Measurements from ENCODE around the gene FES.
A peak's percentile ranks its signal among the peaks of the same experiment; 100 is the strongest.

Gene FES

DNA sequence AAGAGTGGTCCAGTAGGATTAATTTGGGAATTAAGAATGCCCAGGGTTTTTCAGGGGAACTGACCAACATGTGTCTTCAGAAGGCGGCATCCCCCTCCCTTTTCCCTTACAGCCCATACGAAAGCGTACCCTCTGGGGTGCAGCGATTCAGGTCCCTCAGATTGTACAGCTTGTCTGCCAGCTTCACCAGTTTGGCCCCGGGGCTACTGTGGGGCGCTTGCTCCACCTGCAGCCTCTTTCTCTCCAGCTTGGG is 47.2 kb downstream of the FES start:
- DNase-seq (ENCODE audit: low spot score) = no peak

DNA sequence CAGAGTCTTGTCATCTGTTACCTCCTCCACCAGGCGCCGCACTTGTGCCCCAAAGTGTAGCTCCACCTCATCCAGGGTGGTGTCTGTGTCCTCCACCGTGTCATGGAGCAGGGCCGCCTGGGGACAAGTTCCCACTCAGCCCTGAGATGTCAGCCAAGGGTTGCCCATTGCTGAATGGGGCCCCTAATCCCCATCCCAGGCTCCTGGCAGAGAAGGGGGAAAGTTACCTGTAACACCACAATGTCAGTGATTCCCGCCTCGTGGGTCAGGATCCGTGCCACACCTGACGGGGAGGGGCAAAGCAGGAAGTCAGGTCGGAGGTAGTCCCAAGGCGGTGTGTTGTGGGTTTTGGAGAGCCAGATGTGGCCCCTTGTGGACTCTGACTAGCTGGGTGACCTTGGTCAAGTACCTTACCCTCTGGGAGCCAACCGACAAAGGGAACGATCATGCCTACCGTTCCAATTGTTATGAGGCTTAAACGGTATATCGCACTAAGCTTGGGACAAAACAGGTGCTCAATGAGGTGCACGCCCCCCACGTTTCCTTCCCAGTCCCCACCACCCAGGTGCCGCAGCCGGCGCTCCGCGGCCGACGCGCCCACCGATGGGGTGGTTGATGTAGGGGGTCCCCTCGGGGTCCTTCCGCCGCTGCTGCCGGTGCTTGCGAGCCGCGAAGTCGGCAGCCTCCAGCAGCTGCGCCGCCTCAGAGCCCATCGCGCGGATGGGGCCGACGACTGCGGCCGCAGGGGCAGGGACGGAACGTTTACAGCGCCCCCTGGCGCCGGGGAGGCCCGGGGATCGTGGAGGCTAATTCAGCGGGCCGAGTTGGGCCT is 47.7 kb downstream of the FES start, which contains the start of gene HDDC3:
Gene HDDC3, minus strand, starts transcription at position 722 of the 832 bp plus-strand sequence. Its CDS starts 9 bp downstream, at position 713.
- DNase-seq (ENCODE audit: low spot score) = peak; percentile 95

DNA sequence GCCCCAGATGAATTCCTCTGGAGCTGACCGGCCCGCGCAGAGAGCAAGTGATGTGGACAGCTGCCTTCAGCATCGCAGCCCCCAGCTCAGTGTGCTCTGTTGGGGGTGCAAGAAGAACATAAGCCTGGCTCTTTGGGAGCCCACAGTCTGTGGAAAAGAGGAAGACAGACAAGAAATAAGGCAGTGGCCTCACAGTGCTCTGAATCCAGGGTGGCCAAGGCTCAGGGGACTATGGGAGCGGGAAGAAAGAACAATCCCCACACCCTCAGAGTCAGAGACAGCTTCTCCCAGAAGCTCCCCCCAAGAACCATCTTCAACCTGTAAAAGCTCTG is 48.3 kb downstream of the FES start:
- DNase-seq (ENCODE audit: low spot score) = no peak

DNA sequence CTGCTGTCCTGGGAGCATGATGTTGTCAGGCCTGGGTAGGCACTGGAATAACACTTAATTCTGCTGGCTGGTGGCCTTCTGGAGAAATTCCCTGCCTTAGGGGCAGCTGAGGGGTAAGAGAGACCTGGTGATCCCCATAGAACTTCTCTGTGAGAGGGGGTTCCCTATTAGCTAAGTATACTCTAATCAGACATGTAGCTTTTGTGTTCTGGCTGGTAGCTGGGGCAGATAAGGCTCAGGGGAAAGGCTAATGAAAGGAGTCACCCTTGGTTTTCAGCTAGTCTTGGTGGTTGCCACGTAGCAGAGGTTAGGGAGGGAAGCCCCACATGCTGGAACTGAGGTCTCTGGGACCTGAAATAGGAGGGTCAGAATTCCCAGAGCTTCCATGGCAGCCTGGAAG is 49.0 kb downstream of the FES start:
- DNase-seq (ENCODE audit: low spot score) = peak; percentile 57

DNA sequence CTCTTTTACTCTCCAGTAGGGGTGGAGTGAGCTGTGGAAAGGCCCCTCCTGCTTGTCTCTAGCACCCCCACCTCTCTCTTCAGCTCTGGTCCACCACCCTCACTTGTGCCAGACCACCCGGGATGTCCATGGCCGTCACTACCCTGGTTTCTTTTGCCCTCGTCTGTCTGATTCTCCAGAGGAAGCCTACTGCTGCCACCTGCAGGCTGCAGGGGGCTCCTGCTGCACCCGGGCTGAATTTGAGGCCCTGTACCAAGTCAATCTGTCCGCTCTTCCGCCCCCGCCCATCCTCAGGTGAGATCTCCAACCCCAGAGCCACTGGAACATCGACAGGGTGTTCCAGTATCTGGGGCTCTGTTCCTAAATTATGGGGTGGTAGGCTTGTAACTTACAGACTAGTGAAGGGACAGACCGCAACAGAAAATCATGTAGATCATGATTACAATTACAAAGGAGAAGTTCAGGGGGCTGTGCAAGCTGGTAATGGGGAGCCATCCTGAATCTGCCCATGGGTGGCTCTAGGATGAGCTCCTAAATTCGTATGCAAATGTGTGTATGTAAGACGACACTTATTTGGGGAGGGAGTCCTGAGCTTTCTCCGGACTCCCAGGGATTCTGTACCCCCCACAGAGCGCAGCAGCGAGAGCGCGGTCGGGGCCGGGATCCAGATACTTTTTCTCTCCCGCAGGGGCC is 50.1 kb downstream of the FES start:
- peak; percentile 91 for DNase-seq (ENCODE audit: low spot score)

DNA sequence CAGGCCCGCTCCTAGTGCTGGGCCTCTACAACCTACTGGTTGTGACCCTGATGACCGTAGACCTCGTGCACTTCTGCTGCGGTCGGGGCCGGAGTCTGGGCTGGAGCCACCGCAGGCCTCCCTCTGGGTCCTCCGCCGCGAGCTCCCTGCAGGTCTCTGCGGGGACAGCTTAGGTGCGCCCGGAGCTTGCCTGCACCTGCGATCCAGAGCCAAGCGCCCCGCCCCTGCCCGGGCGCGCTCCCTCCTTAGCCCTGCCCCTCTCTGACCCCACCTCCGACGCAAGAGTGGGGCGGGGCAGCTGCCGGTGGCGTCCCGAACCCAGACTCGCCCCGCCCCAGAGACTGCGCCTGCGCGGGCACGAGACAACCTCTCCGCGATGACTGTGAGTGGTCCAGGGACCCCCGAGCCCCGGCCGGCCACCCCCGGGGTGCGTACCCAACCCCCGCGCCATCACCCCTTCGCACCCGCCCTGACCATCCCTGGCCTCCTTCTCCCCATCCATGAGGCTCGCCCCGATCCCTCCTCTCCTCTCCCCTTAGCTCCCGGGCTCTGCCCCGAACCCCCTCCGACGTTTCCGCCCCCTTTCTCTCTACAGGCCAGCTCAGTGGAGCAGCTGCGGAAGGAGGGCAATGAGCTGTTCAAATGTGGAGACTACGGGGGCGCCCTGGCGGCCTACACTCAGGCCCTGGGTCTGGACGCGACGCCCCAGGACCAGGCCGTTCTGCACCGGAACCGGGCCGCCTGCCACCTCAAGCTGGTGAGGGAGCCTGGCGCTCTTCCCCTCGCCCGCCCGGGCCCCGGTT is 50.8 kb downstream of the FES start, which contains the start of gene UNC45A:
Gene UNC45A, plus strand, starts transcription at position 337 of the 803 bp plus-strand sequence. Its CDS starts 40 bp downstream, at position 377.
- DNase-seq (ENCODE audit: low spot score) = peak; percentile 97

DNA sequence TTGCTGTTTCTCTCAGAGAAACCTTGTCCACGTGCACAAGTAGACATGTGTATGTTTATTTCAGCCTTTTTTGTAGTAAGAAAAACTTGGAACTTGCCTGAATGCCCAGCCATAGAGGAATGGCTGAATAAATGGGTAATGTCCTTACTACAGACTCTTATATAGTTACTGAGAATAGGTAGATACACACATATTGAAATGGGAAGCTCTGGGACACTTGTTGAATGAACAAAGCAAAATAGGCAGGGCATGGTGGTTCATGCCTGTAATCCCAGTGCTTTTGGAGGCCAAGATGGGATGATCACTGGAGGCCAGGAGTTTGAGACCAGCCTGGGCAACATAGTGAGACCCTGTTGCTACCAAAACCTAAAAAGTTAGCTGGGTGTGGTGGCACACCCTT is 52.5 kb downstream of the FES start:
- no peak for DNase-seq (ENCODE audit: low spot score)

DNA sequence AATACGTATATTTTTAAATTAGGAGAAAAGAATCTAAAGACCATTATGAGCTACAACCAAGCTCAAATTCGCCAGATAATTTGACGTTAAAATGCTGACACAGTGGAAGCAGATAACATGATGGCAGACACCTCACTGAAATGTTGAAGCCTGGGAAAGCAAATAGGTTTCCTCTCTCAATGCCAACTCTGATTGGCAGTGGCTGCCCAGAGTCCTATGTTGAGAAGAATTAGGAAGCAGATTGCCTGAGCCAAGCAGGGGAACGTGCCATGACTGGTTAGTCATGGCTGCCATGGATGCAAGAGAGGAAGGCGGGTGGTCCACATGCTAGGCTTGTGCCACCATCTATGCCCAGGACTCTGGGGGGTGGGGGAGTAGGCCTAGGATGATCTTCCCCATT is 54.0 kb downstream of the FES start:
- no peak for DNase-seq (ENCODE audit: low spot score)

DNA sequence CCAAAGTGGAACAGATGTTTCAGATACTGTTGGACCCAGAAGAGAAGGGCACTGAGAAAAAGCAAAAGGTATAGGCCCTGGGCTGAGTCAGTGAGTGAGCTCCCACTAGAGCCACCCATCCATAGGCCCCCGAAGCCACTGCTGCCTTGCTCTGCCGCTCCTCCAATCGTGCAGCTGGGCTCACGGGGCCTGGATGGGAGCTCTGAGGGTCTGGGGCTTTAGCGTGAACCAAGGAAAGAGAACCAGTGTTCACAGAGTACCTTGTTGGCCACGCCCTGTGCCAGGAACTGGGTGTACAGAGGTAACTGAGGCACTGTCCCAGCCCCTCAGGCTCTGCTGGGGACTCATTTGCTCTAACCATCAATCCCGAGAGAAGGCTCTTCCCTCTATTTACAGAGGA is 55.5 kb downstream of the FES start:
- no peak for DNase-seq (ENCODE audit: low spot score)

DNA sequence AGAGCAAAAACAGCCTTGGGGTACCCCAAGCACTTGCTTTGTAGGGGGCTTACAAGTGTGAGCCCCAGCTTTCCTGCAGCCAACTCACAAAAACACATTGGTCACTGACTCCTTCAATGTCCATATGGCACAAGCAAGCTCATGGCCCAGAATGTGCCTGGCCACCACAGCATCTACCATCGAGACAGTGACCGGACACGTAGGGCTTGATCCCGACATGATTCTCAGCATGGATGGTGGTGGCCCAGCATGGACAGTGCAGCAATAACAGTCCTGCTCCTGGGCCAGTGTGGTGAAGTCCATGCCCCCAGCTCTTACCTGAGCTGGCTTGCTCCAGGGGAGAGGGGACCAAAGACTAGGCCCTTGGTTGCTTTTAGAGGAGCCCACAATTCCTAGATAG is 56.7 kb downstream of the FES start:
- DNase-seq (ENCODE audit: low spot score) = no peak

DNA sequence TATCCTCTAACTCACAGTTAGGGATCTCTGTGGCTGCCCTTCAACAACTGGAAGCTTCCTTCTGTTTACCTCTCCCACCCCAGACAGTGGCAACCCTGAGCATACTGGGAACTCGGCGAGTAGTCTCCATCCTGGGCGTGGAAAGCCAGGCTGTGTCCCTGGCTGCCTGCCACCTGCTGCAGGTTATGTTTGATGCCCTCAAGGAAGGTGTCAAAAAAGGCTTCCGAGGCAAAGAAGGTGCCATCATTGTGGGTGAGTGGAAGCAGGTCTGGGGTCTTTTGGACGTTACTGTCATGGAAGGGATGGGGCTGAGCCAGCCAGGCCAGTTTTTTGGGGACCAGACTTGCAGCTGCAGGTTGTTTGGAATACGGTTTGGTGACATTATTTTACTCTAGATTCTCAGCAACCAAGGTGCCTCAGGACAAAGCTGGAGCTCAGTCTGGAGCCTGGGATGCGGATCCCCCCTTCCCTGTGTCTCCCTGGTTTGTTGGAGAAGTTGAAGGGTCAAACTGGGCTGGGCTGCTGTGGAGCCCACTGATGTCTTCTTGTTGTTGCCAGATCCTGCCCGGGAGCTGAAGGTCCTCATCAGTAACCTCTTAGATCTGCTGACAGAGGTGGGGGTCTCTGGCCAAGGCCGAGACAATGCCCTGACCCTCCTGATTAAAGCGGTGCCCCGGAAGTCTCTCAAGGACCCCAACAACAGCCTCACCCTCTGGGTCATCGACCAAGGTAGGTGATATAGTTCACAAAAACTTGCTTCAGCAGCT is 58.2 kb downstream of the FES start:
- DNase-seq (ENCODE audit: low spot score) = no peak

DNA sequence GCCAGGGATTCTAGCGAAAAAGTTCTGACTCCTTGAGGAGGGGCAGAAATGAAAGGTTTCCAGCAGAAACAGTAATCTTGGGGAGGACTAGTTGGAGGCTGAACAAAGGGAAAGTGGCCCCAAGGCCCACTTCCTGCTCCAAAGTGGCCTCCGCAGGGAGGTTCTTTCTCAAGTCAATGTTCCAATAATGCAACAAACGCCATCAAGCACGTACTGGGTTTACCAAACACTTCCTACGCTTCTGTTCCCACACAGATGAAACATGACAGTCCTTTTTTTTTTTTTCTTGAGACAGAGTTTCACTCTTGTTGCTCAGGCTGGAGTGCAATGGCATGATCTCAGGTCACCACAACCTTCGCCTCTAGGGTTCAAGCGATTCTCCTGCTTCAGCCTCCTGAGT is 60.8 kb downstream of the FES start:
- DNase-seq (ENCODE audit: low spot score) = no peak

Measured in hematopoietic multipotent progenitor cell treated with erythropoietin and hydrocortisone succinate and interleukin-3 and kit ligand, for 17 days (in vitro differentiated cells).